Progenitor cell of endocrine pancreas (in vitro differentiated cells): ENCODE data around the gene CNTNAP5. TPM values are rescaled to one million over a fixed set of nuclear protein-coding genes. Genes with fewer than 3 reads are reported as not detected.
A peak's percentile ranks its signal among the peaks of the same experiment; 100 is the strongest.

ENCODE experiments used
- DNase-seq: peaks from one replicate; pipeline ENCODE4 v3.0.0; 2021; ENCODE audit warnings: low spot score; ENCODE audit not compliant: unreplicated experiment
- H3K27ac Mint-ChIP-seq: 2 replicates; pipeline ENCODE4 v1.8.0; 2021; ENCODE audit warnings: mild to moderate bottlenecking, moderate library complexity, mixed read lengths
- H3K27me3 Mint-ChIP-seq: 2 replicates; pipeline ENCODE4 v1.8.0; 2021; ENCODE audit warnings: mixed read lengths
- H3K36me3 Mint-ChIP-seq: 2 replicates; pipeline ENCODE4 v1.8.0; 2022; ENCODE audit warnings: mixed read lengths; ENCODE audit not compliant: insufficient read depth
- H3K4me1 Mint-ChIP-seq: 2 replicates; pipeline ENCODE4 v1.8.0; 2021; ENCODE audit warnings: low read depth, mixed read lengths
- H3K4me3 Mint-ChIP-seq: 2 replicates; pipeline ENCODE4 v1.8.0; 2021; ENCODE audit warnings: low read depth, mild to moderate bottlenecking, moderate library complexity, mixed read lengths
- H3K9me3 Mint-ChIP-seq: 2 replicates; pipeline ENCODE4 v1.8.0; 2021; ENCODE audit warnings: low read depth, mixed read lengths
- CTCF ChIP-seq: fragments of 200-600 bp; sonication (generic); IDR thresholded peaks from one replicate; pipeline ENCODE4 v1.5.0; 2021; ENCODE audit warnings: antibody characterized with exemption, mild to moderate bottlenecking; ENCODE audit not compliant: unreplicated experiment
- total RNA-seq: library from RNA; stranded (reverse); gene quantifications from 2 replicates; pipeline ENCODE4 v1.2.1, GENCODE V29; 2021

CNTNAP5 gene
- total RNA-seq, 1 donor from 2014 or later, result 5.3 TPM

- TF ChIP-seq CTCF, result no peak
- Mint-ChIP-seq H3K4me3 (no peak overlapping the region), H3K27me3 (no peaks in the 10 kb centered on the region), H3K9me3 (peaks cover 7% of the 10 kb centered on the region), H3K4me1 (peaks cover 8% of the 10 kb centered on the region), H3K36me3 (peaks cover 1% of the 10 kb centered on the region), H3K27ac (peak overlapping the region; percentile 33)
- DNase-seq, result no peak
These were observed 451.2 kb downstream of the CNTNAP5 start for GRCh38 chr2:124476291-124476690.

- Mint-ChIP-seq H3K36me3 (no peaks in the 10 kb centered on the region), H3K4me3 (no peak overlapping the region), H3K27ac (no peak overlapping the region), H3K9me3 (peaks cover 4% of the 10 kb centered on the region), H3K4me1 (peaks cover 14% of the 10 kb centered on the region), H3K27me3 (no peaks in the 10 kb centered on the region)
- no peak for DNase-seq
- no peak for TF ChIP-seq CTCF
These were observed 453.7 kb downstream of the CNTNAP5 start for GRCh38 chr2:124478761-124479160.

- TF ChIP-seq CTCF, result no peak
- Mint-ChIP-seq H3K27ac (no peak overlapping the region), H3K4me1 (peaks cover 14% of the 10 kb centered on the region), H3K4me3 (no peak overlapping the region), H3K9me3 (no peaks in the 10 kb centered on the region), H3K27me3 (no peaks in the 10 kb centered on the region), H3K36me3 (no peaks in the 10 kb centered on the region)
- no peak for DNase-seq
These were observed 455.9 kb downstream of the CNTNAP5 start for GRCh38 chr2:124480958-124481357.

GRCh38 chr2:124482044-124482443, 457.0 kb downstream of the CNTNAP5 start:
- Mint-ChIP-seq H3K9me3 (peaks cover 3% of the 10 kb centered on the region), H3K4me3 (no peak overlapping the region), H3K27ac (no peak overlapping the region), H3K27me3 (no peaks in the 10 kb centered on the region), H3K36me3 (no peaks in the 10 kb centered on the region), H3K4me1 (peaks cover 14% of the 10 kb centered on the region)
- TF ChIP-seq CTCF, result no peak
- no peak for DNase-seq

- Mint-ChIP-seq H3K4me3 (no peak overlapping the region), H3K27ac (no peak overlapping the region), H3K27me3 (no peaks in the 10 kb centered on the region), H3K4me1 (peaks cover 14% of the 10 kb centered on the region), H3K36me3 (no peaks in the 10 kb centered on the region), H3K9me3 (peaks cover 3% of the 10 kb centered on the region)
- no peak for TF ChIP-seq CTCF
- DNase-seq, result no peak
These were observed 457.5 kb downstream of the CNTNAP5 start for GRCh38 chr2:124482551-124482950.
